HG03558 (cell line): Measurements from ENCODE around the gene ZNF606.
A peak's percentile ranks its signal among the peaks of the same experiment; 100 is the strongest.

Source experiments
- ATAC-seq: cut with Tn5 transposase; IDR thresholded peaks from one replicate; pipeline ENCODE4 v1.9.1; 2021; ENCODE audit warnings: moderate number of reproducible peaks; ENCODE audit not compliant: unreplicated experiment; ENCODE audit errors: extremely low read depth

The ZNF606 gene

DNA sequence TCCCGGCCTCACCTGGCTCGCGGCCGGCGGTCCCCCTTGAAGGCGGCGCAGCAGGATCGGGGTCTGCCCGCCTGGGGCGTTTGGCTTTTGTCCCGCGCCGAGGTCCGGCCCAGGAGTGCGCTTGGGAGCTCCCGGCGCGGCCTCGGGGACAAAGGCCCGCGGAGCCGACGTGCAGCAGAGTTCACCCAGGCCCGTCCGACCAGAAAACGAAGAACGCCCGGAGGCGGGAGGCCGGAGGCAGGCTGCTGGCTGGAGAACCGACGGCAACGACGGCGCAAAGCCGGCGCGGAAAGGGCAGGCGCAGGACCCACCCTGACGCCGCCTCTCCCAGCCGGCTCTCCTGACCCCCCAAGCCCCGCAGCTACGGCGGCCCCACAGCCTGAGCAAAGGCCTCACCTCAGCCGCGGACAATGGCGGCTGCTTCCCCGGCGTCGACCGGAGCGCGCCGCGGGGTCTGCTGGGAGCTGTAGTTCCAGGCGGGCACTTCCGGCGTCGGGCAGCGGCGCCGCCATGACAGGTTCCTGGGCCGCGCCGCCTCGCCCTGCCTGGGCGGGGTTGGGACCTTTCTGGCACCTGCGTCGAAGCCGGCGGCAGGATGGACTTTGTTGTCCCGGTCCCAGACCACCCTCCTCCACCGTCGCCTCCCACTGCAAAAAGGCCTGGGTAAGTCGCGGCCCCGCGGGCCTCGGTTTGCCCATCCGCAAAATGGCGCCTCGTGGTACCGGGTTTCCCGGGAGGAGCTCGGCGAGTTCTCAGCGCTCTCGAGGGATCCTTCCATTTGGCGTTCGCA lies at the start of gene ZNF606:
TSS of gene ZNF606 (minus strand) at position 437 of the 790 bp plus-strand sequence. CDS start 1,501 bp downstream, outside the sequence.
- peak; percentile 74 for ATAC-seq

DNA sequence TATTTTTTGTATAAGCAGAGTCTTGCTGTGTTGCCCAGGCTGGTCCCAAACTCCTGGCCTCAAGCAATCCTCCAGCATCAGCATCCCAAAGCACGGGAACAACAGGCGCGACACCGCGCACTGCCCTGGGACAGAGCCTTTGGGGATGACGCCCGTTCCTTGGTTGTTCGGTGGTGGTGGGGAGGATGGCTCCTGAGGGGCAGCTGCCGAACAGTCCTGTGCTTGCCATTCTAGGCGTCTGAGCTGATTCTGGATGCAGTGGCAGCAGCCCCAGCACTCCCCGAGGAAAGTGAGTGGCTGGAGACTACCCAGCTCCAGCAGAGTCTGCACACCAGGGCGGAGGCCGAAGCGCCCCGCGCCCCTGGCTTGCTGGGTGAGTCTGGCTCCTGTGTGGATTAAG lies 49.6 kb upstream of the ZNF606 start:
- no peak for ATAC-seq

DNA sequence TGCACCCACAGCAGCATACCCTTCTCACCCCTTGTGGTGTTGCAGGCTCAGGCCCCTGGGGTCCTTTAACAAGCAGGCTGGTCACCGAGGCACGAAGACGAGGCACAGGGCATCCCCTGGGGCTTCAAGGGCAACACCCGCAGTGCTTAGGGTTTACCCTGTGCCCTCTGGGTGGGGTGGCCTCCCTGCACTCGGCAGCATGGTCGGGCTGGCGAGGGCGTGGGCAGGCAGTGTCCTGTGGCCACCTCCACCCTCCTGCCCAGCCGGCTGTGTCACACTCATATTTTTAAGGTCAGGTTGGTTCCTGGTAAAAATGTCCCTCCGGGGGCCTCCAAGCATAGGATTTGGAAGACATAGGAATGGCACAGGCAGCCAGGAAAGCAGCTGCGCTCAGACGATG lies 45.1 kb upstream of the ZNF606 start:
- no peak for ATAC-seq

DNA sequence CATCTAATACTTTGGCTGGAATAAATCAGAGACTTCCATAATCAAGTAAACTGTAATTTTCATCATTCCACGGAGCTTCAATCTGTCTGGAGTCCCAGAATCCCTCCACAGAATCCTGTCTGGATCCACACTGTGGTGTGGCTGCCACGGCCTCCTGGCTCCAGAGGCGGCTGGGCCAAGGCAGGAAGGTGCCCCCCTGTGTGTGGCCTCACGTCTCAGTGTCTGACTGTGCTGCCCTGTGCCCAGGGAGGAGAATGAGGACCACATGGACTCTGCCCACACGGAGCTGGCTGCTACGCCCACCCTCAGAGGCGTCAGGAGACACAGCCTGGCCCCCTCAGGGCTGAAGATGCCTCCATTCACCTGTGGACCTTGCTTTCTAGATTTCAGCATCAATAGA lies 44.2 kb upstream of the ZNF606 start:
- no peak for ATAC-seq

DNA sequence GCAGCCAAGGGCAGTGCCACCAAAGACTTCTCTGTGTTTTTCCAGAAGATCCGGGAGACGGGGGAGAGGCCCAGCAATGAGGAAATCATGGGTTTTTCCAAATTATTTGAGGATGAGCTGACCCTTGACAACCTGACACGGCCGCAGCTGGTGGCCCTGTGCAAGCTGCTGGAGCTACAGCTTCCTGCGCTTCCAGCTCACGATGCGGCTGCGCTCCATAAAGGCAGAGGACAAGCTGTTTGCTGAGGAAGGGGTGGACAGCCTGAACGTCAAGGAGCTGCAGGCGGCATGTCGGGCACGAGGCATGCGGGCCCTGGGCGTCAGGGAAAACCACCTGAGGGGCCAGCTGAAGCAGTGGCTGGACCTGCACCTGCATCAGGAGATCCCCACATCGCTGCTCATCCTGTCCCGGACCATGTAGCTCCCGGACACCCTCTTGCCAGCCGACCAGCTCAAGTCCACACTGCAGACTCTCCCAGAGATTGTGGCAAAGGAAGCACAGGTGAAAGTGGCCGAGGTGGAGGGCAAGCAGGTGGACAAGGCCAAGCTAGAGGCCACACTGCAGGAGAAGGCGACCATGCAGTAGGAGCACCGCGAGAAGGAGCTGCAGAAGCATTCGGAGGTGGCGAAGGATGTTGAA lies 42.9 kb upstream of the ZNF606 start:
- no peak for ATAC-seq

DNA sequence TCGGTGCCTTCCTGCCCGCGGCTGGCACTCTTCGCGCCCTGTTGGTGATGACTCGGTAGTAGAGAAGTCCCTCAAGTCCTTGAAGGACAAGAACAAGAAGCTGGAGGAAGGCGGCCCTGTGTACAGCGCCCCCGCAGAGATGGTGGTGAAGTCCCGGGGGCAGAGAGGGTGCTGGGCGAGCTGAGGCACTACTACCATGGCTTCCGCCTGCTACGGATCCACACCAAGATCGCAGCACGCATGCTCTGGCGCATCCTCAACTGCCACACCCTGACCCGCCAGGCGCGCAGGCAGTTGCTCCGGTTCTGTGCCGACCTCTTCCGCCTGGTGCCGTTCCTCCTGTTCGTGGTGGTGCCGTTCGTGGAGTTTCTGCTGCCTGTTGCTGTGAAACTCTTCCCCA lies 42.3 kb upstream of the ZNF606 start:
- no peak for ATAC-seq

DNA sequence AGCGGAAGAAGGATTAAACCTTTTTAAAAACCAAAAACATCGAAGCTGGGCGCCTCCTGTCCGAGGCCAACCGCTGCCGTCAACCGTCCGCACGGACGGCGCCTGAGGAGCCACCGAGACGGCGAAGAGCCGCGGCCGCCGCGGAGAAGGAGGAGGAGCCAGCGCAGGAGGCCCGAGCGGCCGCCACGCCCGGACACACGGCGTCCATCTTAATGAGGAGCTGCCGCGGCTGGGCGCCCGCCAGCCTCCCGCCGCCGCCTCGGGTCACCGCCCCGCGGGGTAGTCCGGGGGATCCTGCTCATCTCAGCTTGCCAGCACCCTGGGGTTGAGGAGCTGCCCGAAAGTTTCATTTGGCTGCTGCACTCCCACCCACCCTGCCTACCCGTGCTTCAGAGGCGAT lies 41.8 kb upstream of the ZNF606 start:
- ATAC-seq, result no peak

DNA sequence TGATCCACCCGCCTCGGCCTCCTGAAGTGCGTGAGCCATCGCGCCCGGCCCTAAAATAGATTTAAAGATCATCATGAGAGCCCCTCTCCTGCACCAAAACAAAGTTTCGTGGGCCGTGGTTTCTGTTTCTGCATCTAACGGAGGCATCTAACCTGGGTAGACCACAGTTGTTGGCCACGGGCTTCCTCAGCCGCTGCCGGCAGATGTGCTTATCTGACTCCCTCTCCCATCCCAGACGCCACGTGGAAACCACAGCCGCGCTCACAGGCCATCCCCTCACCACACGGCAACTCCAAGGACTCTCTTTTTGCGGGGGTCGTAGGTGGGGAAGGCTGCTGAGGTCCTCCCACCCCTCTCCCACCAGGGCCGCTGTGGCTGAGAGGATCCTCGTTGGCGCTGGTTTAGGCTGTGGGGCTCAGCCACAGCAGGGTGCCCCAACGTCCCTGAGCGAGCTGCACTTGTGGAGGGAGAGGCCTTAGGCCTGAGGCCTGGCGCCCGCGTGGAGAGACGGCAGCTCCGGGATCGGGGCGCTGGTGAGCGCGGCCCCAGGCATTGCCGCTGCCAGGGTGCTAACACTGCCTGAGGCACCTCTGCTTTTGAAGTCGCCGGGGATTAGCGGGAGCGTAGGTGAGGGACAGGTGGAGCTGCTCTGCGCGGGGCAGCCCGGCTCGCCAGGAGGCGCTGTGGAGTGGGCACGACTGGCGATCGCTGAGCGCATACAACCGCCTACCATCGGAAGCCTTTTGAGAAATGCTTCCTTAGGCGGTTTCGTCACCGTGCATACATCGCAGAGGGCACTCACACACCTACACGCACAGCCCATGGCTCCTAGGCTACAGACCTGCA lies 40.1 kb upstream of the ZNF606 start:
- ATAC-seq, result no peak

DNA sequence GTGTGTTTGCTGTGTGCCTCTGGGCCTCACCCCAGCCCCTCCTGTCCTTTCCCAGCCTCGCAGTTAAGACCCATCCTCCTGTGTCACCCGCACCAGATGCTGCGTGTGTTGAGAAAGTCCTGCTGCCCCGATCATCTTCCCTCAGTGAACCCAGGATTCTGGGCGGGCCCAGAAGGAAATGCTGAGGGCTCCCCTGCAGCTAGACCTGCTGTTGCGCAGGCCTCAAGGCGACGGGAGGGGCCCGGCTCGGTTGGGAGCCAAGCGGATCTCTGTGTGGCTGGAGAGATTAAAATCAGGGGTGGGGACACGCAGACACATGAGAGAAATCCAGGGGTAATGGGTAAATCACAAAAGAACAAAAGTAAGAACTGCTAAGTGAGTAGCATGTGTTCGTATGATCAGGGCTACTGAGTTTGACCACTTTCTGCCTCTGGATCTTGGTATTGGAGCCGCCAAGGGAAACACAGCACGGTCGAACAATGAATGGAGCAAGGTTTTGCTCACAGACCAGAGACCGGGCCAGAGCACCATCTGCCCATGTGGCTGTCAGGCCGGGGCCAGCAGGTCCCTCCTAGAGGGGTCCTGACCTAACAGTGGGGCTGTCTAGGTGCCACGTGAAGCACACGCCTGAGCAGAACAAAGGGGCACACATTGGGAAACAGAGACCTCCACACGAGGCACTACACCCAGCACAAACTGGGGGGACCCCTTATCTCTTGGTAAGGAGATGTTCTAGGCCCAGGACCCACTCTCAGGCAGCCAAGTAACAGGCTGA lies 38.3 kb upstream of the ZNF606 start:
- no peak for ATAC-seq

DNA sequence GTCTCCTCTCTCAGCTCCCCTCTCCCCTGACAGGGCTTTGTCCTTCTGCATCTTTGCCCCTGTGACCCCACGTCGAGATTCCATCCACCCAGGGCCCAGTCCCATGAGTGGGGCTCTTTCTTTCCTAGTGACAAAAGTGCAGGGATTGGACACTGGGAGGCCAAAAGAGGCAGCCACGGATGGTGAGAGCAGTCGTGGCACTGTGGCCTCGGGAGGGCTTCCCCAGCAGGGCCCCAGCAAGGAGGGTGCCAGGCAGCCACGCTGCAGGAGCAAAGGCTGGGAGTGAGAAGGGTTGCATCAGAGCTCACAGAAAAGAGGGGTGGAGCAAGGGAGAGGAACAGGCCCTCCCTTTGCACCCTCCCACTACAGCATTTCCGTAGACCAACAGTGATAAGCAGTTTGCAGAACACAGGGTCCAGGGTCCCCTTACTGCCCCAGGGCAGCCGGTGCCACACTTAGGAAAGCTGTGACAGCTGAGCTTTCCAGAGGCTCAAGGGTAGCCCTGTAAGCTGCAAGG lies 36.1 kb upstream of the ZNF606 start:
- no peak for ATAC-seq

DNA sequence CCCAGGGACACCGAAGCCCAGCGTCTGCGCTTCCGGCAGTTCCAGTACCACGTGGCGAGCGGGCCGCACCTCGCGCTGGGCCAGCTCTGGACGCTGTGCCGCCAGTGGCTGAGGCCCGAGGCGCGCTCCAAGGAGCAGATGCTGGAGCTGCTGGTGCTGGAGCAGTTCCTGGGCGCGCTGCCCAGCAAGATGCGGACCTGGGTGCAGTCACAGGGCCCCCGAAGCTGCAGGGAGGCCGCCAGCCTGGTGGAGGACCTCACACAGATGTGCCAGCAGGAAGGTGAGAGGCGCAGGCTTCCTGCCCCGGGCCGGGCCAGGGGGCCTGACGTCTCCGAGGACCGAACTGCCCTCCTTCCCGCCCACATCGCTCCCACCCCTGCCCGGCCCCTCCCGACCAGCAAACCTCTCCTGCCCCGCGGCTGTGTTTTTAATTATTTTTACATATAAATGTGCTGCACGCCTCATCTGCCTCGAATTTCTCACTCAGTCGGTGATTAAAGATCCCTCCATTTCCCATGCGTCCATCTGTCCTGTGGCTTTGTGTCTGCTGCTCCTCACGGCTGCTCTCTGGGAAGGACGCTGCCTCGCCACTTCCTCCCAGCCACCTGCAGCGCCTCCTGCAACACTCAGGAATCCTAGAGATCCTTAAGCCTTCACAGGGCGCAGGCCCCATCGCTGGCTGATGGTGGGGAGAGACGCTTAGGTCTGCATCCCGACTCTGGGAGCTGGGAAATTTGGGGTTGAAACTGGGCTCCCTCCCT lies 35.5 kb upstream of the ZNF606 start:
- ATAC-seq, result no peak

DNA sequence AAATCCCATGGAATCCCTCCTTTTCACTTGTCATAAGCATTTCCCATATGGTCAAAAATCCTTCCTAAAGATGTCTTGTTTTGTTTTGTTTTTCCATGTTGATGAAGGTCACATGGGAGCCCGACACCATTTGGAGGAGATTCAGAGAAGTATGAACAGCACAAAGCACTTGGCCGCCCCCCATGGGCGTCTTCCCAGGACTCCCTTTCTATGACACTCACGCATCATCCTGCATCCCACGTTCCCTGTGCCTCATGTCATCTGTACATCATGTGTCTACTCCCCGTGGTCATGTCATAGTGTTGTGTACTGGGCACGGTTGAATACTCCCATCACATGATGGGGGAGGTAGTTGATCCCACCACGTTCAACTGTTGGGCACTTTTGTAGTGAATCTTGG lies 33.2 kb upstream of the ZNF606 start:
- no peak for ATAC-seq

DNA sequence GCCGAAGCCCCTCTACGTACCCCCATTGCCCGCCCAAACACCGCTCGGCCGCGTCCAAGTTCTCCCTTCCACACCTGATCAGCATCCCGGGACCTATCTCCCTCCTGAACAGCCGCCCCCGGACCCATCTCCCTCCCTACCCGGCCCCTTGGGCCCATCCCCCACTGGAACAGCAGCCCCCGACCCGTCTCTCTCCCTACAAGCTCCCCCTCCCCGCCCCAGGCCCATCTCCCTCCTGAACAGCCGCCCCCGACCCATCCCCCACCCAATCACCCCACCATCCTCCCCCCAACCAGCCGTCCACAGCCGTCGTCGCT lies 31.8 kb upstream of the ZNF606 start:
- no peak for ATAC-seq

DNA sequence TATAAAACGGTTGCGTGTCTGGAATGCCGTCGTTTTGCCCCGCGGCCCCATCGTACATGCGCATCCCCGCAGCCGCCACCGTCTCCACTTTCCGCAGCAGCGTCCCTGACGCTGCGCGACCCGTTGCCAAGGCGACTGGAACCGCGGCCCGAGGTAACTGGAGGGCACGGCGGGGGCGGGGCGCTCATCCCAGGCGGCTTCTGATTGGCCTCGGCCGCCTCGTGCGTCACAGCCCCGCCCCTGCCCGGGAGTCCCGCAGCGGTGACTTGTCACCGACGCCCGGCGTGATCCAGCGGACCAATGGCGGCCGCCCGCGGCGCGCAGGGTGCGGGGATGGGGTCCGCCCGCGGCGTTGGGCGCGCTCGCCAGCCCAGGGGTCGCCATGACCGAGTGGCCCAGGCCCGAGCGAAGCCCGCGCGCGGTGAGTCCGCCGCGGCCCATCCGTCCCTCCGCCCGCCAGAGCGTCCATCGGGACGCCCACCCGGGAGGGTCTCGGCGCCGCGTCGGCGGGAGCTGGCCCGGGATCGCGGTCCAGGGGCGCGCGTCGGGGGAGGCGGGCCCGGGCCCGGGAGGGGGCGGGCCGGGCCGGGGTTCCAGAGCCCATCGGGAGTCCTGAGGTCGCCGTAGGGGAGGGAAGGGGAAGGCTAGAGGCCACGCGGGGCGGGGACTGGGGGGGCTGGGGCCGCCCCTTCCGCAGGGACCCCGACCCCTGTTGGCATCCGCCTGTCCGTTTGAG lies 31.3 kb upstream of the ZNF606 start, which contains the start of gene ZSCAN1:
TSS of gene ZSCAN1 (plus strand) at position 285 of the 736 bp plus-strand sequence. CDS start 3,812 bp downstream, outside the sequence.
- no peak for ATAC-seq

DNA sequence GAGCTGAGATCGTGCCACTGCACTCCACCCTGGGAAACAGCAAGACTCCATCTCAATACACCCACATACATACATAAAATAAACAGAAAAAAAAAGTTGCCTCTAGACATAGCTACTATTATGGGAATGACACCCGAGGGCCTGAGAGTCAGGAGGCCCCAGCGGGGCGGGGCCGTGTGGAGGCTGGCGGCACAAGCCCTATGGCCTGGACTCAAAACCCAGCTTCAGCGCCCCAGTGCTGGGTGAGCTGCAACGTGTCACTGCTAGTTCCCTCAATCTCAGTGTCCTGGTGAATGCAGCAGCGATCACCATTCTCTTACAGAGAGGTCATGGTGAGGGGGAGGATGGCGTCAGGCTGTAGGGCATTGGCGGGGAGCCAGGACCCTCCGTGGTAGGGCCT lies 22.0 kb upstream of the ZNF606 start:
- ATAC-seq, result no peak

DNA sequence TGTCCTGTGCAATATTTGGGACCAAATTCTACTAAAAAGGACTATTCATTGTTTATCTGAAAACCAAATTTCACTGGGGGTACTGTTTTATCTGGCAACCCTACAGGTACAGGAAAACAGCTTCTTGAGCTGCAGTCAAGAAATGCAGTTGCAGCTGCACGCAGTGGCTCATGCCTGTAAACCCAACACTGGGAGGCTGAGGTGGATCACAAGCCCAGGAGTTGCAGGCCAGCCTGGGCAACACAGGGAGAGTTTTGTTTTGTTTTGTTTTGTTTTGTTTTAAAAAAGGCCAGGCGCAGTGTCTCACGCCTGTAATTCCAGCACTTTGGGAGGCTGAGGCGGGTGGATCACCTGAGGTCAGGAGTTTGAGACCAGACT lies 19.7 kb upstream of the ZNF606 start:
- ATAC-seq, result no peak

DNA sequence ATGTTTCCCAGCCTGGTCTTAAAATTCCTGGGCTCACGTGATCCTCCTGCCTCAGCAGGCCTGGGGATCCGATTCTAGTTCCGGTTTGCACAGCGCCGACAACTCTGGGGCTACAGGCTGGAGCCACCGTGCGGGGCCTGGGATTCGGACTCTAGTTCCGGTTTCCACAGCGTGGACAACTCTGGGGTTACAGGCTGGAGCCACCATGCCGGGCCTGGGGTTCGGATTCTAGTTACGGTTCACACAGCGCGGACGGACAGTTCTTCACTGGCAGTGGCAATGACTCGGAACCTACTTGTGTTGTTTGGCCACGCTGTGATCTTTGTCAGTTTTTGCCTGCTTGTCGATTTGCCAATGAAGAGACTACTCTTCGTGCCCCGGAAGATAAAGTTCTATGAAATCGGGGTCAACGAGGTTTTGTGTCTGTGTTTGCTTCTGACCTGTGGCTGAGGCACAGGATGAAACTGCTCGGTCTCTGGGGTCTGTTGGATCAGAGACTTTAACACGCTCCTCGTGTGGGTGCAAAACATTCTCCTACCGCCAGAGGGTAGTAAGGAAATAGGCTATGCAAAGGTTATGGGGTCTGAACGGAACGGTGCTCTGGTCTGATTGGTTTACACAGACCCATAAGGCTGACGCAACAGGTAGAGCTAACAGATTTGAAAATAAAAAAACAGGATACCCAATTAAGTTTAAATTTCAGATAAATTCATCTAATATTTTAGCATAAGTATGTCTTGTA lies 19.1 kb upstream of the ZNF606 start:
- ATAC-seq, result no peak

DNA sequence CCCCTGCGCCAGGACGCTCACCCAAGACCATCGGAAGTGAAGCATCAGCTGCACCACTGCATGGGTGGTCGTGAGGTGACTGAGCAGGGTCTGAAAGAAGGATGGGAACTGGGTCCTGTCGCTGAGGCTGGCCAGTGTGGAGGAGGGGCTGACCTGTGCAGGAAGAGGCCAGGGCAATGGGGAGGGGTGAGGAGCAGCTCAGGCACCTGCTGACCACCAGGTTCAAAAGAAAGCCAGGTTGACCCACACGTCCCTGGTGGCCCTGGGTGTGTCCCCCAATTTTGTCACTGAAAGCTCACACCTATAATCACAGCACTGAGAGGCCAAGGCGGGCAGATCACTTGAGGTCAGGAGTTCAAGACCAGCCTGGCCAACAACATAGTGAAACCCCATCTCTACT lies 17.5 kb upstream of the ZNF606 start:
- no peak for ATAC-seq
